ENCODE measurements around the gene DCDC2C.

- TF ChIP-seq CTCF (IDR thresholded peaks at IDR 0.05 in 8 of 11, conservative IDR thresholded peaks at IDR 0.05 in 3 of 11) (no peak), POLR2A (IDR thresholded peaks at IDR 0.05) (no peak), POLR2AphosphoS5 (IDR thresholded peaks at IDR 0.05) (no peak)
Measured at GRCh38 chr2:3785220-3785889, 82.0 kb downstream of the DCDC2C start.

Measured in spleen (tissue), 7 donors.